SKM-1 (cell line): ENCODE results near the gene ATRN.
"Not testable (repeated sequence)": the region's sequence is repeated elsewhere in the genome, so short reads cannot be mapped to it uniquely, and the experiment has no call there.

Experiments used
- DNase-seq: peaks from one replicate; lab custom pipeline; 2025; ENCODE audit not compliant: unreplicated experiment; lab: John Stamatoyannopoulos, UW

The ATRN gene

GRCh38 chr20:3560578-3560977 lies 89.8 kb downstream of the ATRN start:
- DNase-seq = no peak

GRCh38 chr20:3563133-3563532 lies 92.3 kb downstream of the ATRN start:
- no peak for DNase-seq

- DNase-seq = no peak
Measured at GRCh38 chr20:3563548-3564177, 92.8 kb downstream of the ATRN start.

- no peak for DNase-seq
Measured at GRCh38 chr20:3565851-3566250, 95.0 kb downstream of the ATRN start.

GRCh38 chr20:3572151-3572550 lies 101.3 kb downstream of the ATRN start:
- no peak for DNase-seq

- no peak for DNase-seq
Measured at GRCh38 chr20:3576363-3576762, 105.5 kb downstream of the ATRN start.

- DNase-seq = no peak
Measured at GRCh38 chr20:3577366-3577765, 106.5 kb downstream of the ATRN start.

- no peak for DNase-seq
Measured at GRCh38 chr20:3580412-3580811, 109.6 kb downstream of the ATRN start.

- DNase-seq = no peak
Measured at GRCh38 chr20:3583765-3584164, 112.9 kb downstream of the ATRN start.

GRCh38 chr20:3586093-3586492 lies 115.3 kb downstream of the ATRN start:
- no peak for DNase-seq

GRCh38 chr20:3590164-3590563 lies 119.3 kb downstream of the ATRN start:
- DNase-seq = no peak

GRCh38 chr20:3592931-3593330 lies 122.1 kb downstream of the ATRN start:
- no peak for DNase-seq

GRCh38 chr20:3595541-3595940 lies 124.7 kb downstream of the ATRN start:
- no peak for DNase-seq

- no peak for DNase-seq
Measured at GRCh38 chr20:3603108-3603507, 132.3 kb downstream of the ATRN start.

GRCh38 chr20:3605386-3605886 lies 134.6 kb downstream of the ATRN start:
- DNase-seq = not testable (repeated sequence)

GRCh38 chr20:3606021-3606420 lies 135.2 kb downstream of the ATRN start:
- no peak for DNase-seq

GRCh38 chr20:3611901-3612300 lies 141.1 kb downstream of the ATRN start:
- no peak for DNase-seq

- DNase-seq = no peak
Measured at GRCh38 chr20:3612795-3613572, 142.2 kb downstream of the ATRN start.

- DNase-seq = no peak
Measured at GRCh38 chr20:3613821-3614440, 143.1 kb downstream of the ATRN start.

- no peak for DNase-seq
Measured at GRCh38 chr20:3614466-3614865, 143.6 kb downstream of the ATRN start.

GRCh38 chr20:3615171-3615840 lies 144.5 kb downstream of the ATRN start:
- DNase-seq = not testable (repeated sequence)
